NCI-H82 treated with DMSO at 0.1 percent for 48 hours (cell line): ENCODE measurements around the gene LYPD6.

Experiments used
- DNase-seq: peaks from one replicate; lab custom pipeline; 2025; ENCODE audit not compliant: unreplicated experiment; lab: John Stamatoyannopoulos, UW

Gene LYPD6

DNA sequence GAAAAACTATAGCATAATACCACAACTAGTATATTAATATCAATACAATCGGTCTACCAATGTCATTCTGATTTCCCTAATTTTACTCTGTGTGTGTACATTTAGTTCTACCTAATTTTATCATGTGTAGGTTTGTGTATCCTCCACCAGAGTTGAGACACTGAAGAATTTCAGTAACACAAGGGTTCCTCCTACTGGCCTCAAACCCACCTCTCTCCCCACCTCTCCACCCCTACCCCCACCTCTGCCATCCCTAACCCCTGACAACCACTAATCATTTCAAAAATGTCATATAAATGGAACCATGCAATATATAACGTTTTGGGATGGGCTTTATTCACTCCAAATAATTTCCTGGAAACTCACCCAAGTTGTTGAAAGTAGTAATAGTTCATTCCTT is 117.9 kb downstream of the LYPD6 start:
- no peak for DNase-seq

DNA sequence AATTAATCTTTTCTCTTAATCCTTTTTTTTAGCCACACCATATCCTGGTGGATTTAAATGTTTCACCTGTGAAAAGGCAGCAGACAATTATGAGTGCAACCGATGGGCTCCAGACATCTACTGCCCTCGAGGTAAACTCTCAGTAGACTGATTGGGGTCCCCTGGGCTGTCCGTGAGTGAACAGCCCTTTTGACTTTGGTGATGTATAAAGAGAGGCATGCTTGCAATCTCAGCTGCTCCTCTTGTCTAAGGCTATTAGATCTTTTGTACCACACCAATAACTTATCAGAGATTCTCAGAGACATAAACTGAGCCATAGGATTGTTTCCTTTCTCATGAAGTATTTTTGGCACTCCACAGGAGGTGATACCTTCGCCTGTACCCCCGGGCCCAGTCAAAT is 118.6 kb downstream of the LYPD6 start:
- DNase-seq, result no peak

DNA sequence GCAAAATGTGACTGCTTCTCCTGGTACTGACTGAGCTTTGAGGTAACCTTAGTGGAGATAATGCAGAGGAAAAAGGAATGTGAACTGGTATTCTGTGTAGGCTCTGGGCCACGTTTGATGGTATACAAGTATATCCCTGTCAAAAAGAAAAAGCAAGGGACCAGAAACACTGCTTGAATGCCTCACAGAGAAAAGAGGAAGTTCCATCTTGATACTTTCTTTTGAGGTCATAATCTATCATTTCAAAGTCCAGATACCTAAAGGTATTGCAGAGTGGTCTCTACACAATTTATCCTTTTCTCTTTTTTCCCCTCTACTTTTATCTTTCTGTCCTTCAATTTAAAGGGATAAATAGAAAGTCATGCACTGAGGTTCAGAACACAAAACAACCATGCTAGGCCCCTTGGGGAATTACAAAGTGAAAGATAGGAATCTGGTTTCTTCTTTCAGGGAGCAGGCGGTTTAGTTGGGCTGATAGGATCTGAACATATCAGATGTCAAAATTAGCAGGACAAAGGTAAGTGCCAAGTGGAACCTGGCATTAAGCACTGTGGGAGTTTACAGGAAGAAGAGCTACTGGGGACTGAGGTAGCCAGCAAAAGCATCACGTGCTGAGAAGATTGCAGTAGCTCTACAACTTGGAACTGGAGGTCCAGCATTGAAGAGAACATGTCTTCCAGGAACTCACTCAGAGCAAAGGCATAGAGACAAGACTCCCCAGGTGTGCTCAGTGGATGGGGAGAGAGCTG is 121.2 kb downstream of the LYPD6 start:
- DNase-seq, result no peak

DNA sequence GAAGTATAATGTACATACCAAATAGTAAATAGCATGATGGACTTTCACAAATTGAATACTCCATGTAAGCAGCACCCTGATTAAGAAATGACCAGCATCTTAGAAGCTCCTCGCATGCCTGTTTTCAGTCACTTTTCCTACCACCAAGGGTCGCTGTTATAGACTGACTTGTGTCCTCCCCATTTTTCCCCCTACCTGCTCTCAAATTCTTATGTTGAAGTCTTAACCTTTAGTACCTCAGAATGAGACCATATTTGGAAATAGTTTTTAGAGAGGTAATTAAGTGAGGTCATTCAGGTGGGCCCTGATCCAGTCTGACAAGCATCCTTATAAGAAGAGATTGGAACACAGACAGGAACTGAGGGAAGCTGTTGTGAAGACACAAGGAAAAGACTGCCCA is 125.9 kb downstream of the LYPD6 start:
- DNase-seq, result no peak

DNA sequence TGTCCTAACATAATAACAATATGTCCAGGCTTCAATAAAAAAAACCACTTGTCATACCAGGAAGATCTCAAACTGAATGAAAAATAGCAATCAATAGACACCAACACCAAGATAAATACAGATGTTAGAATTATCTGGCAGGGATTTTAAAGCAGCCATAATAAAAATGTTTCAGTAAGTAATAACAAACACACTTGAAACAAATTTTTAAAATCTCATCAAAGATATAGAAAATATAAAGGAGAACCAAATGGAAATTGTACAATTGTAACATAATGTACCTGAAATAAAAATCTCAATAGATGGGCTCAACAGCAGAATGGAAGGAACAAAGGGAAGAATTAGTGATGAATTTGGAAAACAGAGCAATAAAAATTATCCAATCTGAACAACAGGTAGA is 128.1 kb downstream of the LYPD6 start:
- no peak for DNase-seq

DNA sequence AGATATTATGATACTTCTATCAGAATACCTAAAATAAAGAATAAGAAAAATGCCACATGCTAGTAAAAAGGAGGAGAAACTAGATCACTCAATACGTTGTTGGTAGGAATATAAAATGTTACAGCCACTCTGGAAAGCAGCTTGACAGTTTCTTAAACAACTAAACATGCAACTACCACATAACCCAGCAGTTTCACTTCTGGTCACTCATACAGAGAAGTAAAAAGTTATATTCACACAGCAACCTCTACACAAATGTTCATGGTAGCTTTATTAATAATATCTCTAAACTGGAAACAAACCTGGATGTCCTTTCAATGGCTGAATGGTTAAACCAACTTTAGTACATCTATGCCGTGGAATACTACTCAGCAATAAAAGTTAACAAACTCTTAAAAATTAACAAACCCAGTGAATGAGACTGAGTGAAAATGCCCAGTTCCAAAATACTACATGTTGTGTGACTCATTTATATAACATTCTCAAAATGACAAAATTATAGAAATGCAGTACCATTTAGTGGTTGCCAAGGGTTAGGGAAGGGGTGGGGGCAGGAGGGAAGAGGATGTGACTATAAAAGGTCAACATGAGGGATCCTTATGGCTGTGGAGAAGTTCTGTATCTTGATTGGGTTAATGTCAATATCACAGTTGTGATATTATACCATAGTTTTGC is 133.1 kb downstream of the LYPD6 start:
- no peak for DNase-seq

DNA sequence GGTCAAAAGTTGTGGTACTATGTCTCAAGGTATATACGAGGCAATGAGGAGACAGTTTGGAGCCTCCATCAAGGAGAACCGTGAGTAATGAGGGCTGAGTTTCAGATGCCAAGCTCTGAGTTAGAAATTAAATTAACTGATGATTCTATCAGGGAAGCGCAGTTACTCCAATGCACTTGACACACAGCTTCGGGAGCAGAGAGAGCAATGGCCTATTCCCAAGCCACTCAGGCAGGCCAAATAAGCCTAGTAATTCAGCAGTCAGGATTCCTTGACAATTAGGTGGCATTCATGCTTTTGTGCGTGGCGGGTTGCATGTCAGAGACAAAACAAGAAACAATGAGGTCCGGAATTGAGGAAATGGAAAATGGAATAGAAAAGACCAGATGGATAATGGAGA is 134.0 kb downstream of the LYPD6 start:
- DNase-seq, result no peak

DNA sequence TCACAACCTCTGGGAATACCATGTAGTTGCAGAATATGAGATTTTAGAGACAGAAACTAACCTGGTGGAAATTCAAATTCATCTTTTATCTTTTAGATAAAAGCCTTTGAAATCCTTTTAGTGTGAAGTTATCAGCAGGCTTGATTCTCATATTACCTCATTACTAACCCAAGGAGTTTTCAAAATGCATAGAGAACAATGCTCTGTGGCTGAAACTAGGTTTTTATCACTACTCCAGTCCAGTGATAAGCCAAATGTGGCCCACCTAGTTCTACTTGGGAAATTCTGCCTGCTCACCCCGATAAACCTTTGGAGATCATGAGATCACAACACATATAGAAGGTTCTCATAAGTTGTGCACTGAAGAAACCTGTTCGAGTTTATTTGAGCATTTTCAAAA is 135.5 kb downstream of the LYPD6 start:
- DNase-seq, result no peak

DNA sequence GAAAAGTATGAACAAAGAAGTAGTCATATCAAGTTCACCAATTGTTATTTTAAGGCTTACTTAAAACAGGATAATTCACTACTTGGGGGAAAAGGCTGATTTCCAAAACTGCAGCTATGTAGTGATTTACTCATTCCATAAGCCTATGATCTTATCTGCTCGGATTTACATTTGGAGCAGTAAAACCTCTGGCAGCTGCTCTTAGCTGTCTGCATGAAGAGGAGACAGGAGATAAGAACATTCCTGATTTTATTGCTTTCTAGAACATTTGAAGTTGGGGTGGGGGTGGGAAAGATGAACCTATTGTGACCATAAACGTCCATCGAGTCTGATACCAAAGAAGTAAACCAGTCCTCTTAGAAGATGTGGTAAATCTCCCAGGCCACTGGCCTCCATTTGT is 136.2 kb downstream of the LYPD6 start:
- peak; percentile 16 for DNase-seq

DNA sequence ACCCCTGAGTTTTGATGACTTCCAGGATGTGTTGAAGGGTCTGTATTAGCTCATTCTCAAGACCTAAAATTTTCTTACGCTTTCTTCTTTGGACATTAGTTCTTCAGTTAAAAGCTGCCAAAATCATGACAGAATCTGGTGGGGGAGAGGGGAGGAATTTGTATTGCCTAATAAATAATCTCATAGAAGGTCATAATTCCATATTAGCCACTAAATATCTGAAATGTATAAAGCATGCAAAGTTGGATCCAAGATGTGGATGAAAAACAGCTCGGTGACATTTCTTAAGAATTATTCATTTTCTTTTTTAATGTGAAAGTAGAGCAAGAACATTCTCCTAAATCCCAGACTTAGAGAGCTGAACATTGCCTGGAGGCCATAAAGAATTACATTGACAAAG is 137.0 kb downstream of the LYPD6 start:
- DNase-seq, result no peak

DNA sequence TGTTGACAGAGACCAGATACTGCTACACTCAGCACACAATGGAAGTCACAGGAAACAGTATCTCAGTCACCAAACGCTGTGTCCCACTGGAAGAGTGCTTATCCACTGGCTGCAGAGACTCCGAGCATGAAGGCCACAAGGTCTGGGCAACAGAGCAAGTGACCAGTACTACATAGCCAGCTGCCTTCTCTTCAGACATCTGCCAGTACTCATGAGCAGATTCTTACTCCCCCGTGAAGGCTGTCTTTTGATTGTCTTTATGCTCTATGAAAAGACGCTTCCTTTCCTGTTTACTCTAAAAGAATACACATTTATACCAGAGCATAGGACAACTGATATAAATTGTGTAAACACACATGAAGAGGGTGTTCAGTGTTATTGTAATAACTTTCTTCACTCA is 138.2 kb downstream of the LYPD6 start:
- no peak for DNase-seq

DNA sequence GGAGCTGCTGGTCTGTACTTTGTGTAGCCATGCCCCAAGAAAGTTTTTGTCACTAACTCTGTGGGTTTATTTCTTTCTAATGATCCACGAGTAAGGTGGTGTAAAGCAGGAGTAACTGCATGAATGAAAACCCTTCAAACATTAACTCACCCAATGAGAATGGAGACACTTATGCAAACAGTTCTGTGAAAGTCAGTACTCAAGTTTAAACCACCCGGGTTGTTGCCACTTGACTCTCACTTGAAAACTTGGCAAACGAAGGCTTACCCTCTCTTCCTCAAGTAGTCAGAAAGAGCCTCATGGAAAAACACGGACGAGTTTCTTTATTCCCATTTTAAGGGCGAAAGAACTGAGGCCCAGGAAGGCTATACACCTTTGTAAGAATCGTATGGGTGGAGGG is 139.7 kb downstream of the LYPD6 start:
- no peak for DNase-seq

DNA sequence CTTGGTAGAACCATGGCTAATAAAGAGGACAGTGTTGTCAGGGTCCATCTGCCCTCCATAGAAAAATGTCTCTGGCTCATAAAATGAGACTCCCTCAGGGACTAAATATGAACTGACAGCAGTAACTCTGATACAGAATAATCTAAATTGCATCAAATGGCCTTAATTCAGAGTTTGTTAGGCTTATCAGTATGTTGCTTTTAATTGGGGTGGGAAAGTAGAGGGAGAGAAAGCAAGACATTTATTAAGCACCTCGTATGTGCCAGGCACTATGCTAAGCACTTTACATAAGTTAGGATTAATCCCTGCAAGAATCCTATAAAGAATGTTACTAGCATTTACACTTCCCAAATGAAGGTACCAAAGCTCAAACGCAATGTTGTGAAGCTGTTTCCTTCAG is 142.0 kb downstream of the LYPD6 start:
- no peak for DNase-seq

DNA sequence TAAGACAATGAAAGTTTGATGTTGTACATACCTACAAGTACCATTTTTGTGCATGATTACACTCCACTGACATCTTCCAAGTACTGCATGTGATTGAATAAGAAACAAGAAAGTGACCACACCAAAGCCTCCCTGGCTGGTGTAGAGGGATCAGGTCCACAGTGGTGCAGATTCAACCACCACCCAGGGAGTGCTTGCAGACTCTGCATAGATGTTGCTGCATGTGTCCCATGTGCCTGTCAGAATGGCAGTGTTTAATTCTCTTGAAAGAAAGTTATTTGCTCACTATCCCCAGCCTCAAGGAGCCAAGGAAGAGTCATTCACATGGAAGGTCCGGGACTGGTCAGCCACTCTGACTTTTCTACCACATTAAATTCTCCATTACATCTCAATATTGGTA is 142.7 kb downstream of the LYPD6 start:
- DNase-seq, result no peak

DNA sequence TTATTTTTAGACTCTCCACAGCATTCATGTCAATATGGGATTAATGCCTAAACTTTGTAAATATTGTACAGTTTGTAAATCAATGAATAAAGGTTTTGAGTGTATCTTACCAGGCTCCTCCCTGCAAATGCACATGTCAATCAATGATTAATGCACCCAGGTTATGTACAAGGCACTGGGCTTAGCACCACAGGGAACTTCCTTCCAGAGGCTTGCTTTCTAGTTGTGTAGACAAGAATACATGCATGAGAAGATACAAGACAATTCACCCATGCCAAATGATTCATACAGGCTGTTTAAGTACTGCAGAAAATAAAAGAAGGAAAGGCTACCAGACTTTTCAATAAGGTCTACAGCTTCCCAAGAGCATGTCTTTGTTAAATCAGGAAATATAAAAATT is 143.1 kb downstream of the LYPD6 start:
- no peak for DNase-seq

DNA sequence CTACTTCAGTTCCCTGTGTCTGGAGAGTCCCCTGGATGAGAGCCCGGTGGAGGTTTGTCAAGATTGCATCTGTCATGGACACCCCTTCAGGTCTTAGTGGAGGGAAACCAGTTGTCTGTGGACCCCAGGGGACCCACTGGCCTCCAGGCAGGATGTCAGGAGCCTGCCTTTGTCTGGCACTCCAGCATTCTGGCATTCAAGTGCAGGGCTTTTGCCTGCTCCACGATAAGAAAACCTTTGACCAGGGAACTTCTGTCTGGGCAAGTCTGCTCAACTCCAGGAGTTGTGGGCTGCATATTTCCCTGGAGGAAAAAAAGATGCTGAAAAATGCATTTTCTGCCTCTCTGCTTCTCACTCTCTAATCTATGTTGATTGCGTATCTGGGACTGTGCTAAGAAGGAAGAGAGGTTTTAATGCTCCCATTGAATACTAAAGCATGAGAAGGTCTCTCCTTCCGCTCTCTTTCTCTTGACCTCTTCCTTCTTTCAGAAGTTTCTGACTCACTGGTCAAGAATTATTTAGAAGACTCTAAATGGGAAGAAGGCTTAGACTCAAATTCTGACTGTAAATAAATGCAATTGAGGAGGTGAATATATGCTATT is 152.7 kb downstream of the LYPD6 start:
- DNase-seq, result no peak

DNA sequence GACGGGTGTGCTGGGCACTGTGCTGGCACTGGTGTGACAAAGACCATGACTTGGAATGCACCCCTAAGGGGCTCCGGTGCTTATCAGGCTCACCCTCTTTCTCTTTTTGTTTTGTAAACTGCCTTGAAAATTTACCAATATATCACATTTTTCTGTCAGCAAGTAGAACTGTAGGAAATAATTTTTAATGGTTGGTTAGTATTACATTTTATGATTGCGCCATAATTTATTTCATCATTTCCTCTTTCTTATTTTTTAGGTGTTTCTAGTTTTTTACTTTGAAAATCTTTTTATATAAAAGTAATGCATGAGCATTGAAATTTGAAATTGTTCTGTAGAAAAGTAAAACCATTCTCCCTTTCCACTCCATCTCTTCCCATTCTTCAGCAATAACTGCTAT is 156.3 kb downstream of the LYPD6 start:
- no peak for DNase-seq

DNA sequence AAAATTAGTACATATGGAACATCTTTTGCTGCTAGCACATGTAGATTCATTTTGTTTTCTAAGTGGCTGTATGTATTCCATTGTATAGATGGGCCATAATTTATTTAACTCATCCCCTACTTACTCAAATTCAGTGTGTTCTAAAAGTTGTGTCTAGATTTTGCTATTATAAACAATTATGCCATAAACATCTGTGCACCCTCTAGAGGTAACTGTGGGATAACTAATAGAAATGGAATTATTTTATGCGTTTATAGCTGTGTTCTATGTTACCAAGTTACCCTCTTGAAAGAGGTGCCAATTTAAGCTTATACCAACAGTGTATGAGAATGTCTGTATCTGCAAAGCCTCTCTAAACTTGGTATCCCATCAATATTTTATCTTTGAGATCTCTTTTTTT is 156.8 kb downstream of the LYPD6 start:
- no peak for DNase-seq

DNA sequence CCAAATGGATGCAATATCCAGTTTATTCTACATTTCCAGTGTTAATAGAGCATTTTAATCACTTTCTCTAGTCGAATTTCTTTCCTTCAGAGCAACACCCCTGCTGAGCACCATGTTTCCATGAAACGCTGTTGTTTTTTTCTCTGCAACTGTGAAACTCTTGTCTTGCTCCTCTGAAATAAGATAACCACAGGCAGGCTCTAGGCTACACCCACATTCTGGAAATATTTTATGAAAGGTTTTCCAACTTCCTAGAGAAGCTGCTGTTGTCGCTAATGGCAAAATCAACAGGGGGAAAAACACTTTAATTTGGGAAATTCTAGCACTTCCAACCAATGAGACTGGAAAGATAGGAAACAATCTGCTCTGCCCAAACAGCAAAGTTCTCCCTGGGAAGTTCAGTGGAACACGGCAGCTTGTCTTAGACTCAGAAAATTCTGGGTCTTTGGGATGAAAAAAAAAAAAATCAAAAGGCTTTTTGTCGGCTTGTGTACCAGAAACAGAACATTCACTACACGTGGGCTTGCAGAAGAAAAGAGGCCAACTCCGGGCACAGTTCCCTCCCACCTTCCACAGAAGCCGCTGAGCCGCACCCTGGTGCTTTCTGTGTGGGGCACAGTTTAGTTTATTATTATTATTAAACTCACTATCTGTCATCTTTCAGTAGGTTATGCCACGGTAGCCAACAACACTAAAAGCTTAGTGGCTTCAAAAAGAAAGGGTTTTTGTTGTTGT is 158.5 kb downstream of the LYPD6 start:
- no peak for DNase-seq

DNA sequence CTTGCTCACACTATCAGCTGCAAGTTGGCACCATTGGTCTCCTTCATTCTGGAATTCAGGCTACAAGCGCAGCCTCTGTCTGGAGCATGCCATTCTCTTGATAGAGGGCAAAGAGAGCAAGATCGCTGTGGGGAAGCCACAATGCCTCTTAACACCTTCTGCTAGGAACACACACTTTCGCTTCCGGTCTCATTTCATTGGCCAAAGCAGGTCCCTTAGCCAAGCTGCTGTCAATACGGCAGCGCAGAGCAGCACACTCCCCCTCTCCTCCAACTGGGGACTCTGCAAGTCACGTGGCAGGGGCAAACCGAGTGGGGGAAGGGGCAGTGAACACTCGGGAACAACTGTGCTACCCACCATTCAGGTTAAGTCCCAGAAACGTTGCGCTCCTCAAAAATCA is 159.1 kb downstream of the LYPD6 start:
- DNase-seq, result no peak

DNA sequence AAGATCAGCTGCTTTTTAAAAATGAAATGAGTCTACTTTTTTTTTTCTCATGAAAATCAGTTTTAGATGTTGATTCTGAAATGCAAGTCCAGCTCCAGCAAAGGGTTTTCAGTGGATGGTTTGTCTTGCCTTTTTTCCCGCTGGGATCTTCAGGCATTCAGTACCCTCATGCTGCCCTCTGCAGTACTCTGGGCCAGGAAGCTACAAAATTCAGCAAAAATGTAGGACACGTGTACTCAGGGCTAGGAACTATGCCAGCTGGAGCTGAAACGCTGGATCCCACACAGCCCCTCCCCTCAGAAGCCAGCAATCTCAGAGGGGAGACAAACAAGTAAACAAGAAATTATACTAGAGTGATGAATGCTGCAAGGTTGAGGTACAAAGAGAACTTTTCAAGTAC is 159.9 kb downstream of the LYPD6 start:
- no peak for DNase-seq

DNA sequence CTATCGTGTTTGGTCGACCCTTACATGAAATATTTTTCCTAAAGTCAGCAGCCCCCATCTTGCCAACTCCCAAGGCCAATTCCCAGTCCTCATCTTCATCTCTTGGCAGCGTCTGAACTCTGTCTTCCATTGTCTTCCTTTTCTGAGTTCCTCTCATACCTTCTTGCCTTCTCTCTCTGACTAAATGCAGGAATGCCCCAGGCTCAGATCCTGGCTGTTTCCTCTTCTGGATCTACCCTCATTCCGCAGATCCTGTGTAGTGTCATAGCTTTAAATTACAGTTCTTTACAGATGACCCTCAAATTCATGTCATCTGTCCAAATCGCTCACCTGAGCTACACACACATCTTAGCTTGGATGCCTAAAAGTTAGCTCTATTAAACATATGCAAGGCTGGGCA is 162.5 kb downstream of the LYPD6 start:
- DNase-seq, result no peak
